ENCODE results near the gene TFB1M.
"Not testable (repeated sequence)": the region's sequence is repeated elsewhere in the genome, so short reads cannot be mapped to it uniquely, and the experiment has no call there.

The TFB1M gene

GRCh38 chr6:155230975-155231374 lies 83.3 kb downstream of the TFB1M start:
- H3K27ac Mint-ChIP-seq; H3K27me3 Mint-ChIP-seq; H3K9me3 Mint-ChIP-seq; H3K4me3 Mint-ChIP-seq; H3K4me1 Mint-ChIP-seq (ENCODE audit: low read depth): not testable (repeated sequence)
- peaks cover 15% of the 10 kb centered on the region for H3K36me3 Mint-ChIP-seq (ENCODE audit: low read depth)

DNA sequence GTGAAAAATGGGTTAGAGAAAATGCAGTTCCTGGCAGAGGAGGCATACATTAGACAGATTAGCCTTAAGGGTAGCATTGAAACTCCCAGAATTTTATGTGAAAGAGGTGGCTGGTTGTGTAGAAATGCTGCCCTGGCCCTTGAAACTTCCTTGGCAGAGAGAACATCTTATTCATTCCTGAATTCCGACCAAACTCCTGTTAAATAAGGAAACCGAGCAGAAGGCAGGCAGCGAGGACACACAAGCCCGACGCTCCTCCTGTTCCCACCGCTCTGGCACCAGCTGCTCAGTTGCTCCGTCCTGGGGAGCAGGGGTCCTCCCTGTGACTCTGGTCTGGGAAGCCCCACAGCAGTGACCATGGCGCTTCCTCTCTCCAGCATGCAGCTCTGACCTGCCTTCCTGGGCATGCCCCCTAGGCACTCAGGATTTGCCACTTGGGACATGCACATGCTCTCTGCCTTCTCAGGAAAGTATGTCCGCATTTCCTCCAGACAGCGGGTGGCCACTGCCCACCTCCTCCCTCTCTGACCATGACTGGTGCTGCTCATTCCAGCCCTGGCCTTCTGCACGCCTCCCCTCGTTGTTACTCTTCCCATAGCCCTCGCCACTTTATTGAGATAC lies 85.6 kb downstream of the TFB1M start:
- Mint-ChIP-seq H3K4me3 (no peak overlapping the region), H3K4me1 (ENCODE audit: low read depth) (peaks cover 17% of the 10 kb centered on the region), H3K27ac (no peak overlapping the region), H3K27me3 (no peaks in the 10 kb centered on the region), H3K36me3 (ENCODE audit: low read depth) (peaks cover 15% of the 10 kb centered on the region), H3K9me3 (peaks cover 3% of the 10 kb centered on the region)

DNA sequence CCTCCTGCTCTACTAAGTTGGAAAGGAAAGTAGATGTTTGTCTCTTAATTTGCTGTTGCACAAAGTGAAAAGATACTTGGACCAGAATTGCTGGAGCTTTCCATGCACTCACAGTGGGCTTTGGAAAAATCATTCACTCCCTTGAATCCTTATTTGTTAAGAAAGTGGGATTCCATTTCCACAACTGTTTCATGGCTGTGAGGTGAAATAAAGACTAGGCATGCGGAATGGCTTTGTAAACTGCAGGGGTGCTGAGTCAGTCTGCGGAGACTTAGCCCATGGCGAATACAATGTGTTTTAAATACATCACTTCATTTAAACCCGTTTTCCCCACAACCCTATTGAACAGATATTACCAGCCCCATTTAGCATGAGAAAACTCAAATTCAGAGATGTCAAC lies 87.2 kb downstream of the TFB1M start:
- Mint-ChIP-seq H3K4me1 (ENCODE audit: low read depth) (peaks cover 23% of the 10 kb centered on the region), H3K4me3 (no peak overlapping the region), H3K9me3 (peaks cover 3% of the 10 kb centered on the region), H3K27me3 (no peaks in the 10 kb centered on the region), H3K36me3 (ENCODE audit: low read depth) (peaks cover 15% of the 10 kb centered on the region), H3K27ac (no peak overlapping the region)

DNA sequence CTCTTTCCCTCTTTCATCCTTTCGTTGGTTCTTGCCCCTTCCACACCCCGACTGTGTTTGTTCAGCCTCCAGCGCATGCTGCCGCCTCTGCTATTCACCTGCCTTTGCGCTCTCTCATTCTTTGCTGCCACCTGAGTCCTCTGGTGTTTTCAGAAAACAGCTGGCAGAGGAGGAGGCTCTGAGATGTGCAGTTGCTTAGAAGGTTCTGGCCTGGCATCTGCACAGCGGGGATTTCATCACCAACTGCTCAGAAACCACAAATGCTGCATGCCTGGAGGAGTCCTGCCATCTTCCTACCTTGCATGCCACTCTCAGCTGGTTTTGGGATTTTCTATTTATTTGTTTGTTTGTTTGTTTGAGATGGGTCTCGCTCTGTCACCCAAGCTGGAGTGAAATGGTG lies 89.7 kb downstream of the TFB1M start:
- Mint-ChIP-seq H3K4me1 (ENCODE audit: low read depth) (peaks cover 23% of the 10 kb centered on the region), H3K36me3 (ENCODE audit: low read depth) (peaks cover 8% of the 10 kb centered on the region), H3K27me3 (no peaks in the 10 kb centered on the region), H3K4me3 (no peak overlapping the region), H3K9me3 (peaks cover 2% of the 10 kb centered on the region), H3K27ac (peak overlapping the region; percentile 83)

DNA sequence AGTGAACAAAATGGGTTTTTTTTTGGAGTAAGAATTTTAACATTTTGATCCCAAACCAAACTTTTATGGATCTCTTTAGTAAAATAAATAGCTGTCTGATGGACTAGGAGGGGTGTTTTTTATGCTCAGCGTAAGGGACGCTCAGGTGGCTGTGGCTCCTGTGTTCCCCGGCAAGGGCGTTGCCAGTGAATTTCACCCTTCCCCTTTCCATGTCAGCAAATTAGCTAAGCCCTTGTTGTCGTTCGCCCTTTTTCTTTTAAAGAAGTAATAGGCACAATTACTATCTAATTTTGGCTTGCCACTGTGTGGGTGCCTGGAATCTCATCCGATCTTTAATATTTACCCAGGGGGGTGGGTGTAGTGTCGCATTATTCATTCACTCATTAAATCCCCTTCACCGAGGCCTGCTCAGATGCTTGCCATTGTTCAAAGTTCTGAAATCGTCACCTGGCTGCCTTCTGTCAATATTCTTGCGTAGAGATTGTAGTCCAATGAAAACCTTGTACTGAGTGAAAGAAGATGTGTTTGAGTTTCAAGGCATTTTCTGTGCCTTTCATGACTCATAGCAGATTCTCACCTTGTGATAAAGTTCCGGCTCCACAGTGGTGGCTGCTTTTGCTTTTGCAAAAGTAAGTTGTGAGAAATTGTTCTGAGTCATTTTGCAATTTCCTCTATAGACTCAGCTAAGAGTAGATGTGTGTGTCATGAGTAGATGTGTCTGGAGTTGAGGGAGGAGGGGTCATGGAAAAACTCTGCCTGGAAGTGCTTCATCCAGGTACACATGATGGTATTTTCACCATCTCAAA lies 90.4 kb downstream of the TFB1M start:
- Mint-ChIP-seq H3K27ac (peak overlapping the region; percentile 83), H3K27me3 (peaks cover 3% of the 10 kb centered on the region), H3K36me3 (ENCODE audit: low read depth) (peaks cover 2% of the 10 kb centered on the region), H3K4me1 (ENCODE audit: low read depth) (peaks cover 23% of the 10 kb centered on the region), H3K4me3 (peak overlapping the region; percentile 47), H3K9me3 (no peaks in the 10 kb centered on the region)

DNA sequence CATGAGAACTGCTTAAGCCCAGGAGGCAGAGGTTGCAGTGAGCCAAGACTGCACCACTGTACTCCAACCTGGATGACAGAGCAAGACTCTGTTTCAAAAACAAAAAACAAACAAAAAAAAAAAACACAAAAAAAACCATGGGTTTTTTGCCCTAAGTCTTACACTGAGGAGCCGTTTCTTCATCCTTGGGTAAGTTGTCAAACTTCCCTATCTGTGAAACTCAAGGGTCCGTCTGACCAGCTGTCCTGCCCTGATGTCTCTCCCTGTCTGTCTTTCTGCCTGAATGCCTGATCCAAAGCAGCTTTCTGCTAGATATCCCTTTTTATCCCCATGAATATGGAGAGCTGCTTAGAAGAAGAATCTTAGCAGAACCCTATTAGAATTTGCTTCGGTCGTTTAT lies 91.8 kb downstream of the TFB1M start:
- H3K4me3 Mint-ChIP-seq, result no peak overlapping the region
- H3K27me3 Mint-ChIP-seq, result peaks cover 3% of the 10 kb centered on the region
- H3K27ac Mint-ChIP-seq, result no peak overlapping the region
- peaks cover 23% of the 10 kb centered on the region for H3K4me1 Mint-ChIP-seq (ENCODE audit: low read depth)
- H3K9me3 Mint-ChIP-seq, result no peaks in the 10 kb centered on the region
- no peaks in the 10 kb centered on the region for H3K36me3 Mint-ChIP-seq (ENCODE audit: low read depth)

DNA sequence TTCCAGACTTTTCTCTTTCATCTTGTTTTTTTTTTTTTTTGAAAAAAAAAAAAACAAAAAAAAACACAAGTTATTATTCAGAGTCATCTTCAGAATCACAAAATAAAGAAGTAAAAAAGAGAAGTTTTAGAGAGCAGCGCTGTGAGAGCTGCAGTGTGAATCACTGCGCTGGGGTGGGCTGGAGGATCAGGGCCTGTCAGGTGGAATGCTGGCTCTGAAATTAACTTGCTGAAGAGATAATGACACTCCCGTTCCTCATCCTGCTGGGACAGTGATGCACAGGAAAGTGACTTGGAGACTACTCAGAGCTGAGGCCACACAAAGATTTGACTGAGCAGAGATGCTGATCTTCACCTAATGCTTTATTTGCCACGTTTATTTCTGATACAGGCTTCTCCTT lies 93.2 kb downstream of the TFB1M start:
- Mint-ChIP-seq H3K36me3 (ENCODE audit: low read depth) (no peaks in the 10 kb centered on the region), H3K27me3 (peaks cover 10% of the 10 kb centered on the region), H3K4me1 (ENCODE audit: low read depth) (peaks cover 23% of the 10 kb centered on the region), H3K4me3 (no peak overlapping the region), H3K9me3 (no peaks in the 10 kb centered on the region), H3K27ac (no peak overlapping the region)

GRCh38 chr6:155219858-155220301 lies 94.4 kb downstream of the TFB1M start:
- H3K4me1 Mint-ChIP-seq (ENCODE audit: low read depth), result peaks cover 18% of the 10 kb centered on the region

DNA sequence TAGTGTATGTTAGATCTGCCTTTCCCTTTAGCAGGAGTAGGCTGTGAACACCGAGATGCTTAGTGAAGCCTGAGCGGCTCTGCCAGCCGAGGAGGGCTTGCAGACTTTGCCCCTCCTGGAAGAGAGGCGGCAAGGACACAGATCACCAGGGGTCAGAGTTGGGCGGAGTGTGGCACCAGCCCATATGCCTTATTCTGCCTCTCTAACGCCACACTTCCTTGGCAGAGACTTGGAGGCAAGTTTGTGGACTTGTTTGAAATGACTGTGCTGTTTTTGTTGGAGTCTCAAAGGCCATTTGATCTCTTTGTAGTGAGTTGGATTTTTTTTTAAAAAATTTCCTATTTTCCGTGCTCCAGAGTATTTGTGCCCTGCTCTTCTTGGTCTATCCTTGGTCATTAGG lies 95.0 kb downstream of the TFB1M start:
- H3K27me3 Mint-ChIP-seq, result peaks cover 10% of the 10 kb centered on the region
- no peak overlapping the region for H3K27ac Mint-ChIP-seq
- H3K4me1 Mint-ChIP-seq (ENCODE audit: low read depth), result peaks cover 12% of the 10 kb centered on the region
- no peaks in the 10 kb centered on the region for H3K9me3 Mint-ChIP-seq
- H3K4me3 Mint-ChIP-seq, result no peak overlapping the region
- H3K36me3 Mint-ChIP-seq (ENCODE audit: low read depth), result no peaks in the 10 kb centered on the region

More at GRCh38 chr6:155219858-155220301, 94.4 kb downstream of the TFB1M start:
- Mint-ChIP-seq H3K27ac (no peak overlapping the region), H3K4me3 (no peak overlapping the region), H3K9me3 (no peaks in the 10 kb centered on the region), H3K36me3 (ENCODE audit: low read depth) (no peaks in the 10 kb centered on the region), H3K27me3 (peaks cover 10% of the 10 kb centered on the region)

- H3K36me3 Mint-ChIP-seq (ENCODE audit: low read depth); H3K4me3 Mint-ChIP-seq; H3K9me3 Mint-ChIP-seq; H3K27me3 Mint-ChIP-seq; H3K4me1 Mint-ChIP-seq (ENCODE audit: low read depth); H3K27ac Mint-ChIP-seq: not testable (repeated sequence)
Observed at GRCh38 chr6:155218711-155219110, 95.6 kb downstream of the TFB1M start.

DNA sequence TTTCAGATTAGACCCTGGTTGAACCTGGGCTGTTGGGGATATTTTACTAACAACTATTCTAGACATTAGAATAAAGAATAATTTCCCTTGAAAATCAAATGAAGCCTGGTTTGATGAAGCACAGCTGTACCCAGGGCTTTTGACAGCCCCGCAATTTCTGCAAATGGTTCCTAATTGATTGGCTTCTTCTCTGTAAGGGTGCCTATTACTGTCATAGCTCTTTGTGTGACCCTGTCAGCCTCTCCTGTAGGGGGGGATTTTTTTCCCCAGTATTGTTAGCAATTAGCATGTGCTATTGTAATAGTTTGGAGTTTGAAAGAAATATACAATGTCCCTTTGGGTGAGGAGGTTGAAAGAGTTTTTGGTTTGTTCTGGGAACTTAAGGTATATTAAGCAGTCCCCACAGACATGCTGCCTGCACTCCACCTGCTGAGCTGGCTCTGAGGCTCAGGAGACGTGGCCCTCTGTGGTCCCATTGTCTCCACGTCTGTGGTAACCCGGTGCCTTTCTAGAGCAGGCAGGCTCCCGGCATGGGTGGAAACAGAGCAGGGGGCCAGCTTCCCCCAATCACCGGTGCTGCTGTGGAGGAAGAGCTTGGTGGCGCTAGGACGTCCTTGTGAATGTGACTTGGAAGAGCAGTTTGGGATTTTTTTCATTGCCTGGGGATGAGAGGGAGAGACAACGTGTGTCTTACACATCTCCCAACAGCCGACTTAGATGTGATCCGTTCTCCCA lies 97.8 kb downstream of the TFB1M start:
- Mint-ChIP-seq H3K4me3 (no peak overlapping the region), H3K27ac (peak overlapping the region; percentile 51), H3K9me3 (no peaks in the 10 kb centered on the region), H3K36me3 (ENCODE audit: low read depth) (peaks cover 5% of the 10 kb centered on the region), H3K4me1 (ENCODE audit: low read depth) (no peaks in the 10 kb centered on the region), H3K27me3 (peaks cover 10% of the 10 kb centered on the region)

DNA sequence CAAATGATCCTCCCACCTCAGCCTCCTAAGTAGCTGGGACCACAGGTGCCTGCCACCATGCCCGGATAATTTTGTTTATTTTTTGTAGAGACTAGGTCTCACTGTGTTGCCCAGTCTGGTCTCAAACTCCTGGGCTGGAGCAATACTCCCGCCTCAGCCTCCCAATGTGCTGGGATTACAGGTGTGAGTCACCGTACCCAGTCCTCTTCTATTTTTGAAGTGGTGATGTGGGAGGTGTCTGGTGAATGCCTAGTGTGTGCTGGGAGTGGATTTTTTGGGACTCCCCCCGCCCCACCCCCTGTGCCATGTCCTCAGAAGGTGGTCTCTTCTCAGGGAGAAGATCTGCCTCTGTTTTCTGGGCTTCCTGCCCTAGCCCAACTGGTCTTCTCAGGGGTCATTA lies 98.4 kb downstream of the TFB1M start:
- H3K27ac Mint-ChIP-seq, result no peak overlapping the region
- no peaks in the 10 kb centered on the region for H3K9me3 Mint-ChIP-seq
- no peaks in the 10 kb centered on the region for H3K4me1 Mint-ChIP-seq (ENCODE audit: low read depth)
- peaks cover 5% of the 10 kb centered on the region for H3K36me3 Mint-ChIP-seq (ENCODE audit: low read depth)
- H3K4me3 Mint-ChIP-seq, result no peak overlapping the region
- H3K27me3 Mint-ChIP-seq, result peaks cover 10% of the 10 kb centered on the region

DNA sequence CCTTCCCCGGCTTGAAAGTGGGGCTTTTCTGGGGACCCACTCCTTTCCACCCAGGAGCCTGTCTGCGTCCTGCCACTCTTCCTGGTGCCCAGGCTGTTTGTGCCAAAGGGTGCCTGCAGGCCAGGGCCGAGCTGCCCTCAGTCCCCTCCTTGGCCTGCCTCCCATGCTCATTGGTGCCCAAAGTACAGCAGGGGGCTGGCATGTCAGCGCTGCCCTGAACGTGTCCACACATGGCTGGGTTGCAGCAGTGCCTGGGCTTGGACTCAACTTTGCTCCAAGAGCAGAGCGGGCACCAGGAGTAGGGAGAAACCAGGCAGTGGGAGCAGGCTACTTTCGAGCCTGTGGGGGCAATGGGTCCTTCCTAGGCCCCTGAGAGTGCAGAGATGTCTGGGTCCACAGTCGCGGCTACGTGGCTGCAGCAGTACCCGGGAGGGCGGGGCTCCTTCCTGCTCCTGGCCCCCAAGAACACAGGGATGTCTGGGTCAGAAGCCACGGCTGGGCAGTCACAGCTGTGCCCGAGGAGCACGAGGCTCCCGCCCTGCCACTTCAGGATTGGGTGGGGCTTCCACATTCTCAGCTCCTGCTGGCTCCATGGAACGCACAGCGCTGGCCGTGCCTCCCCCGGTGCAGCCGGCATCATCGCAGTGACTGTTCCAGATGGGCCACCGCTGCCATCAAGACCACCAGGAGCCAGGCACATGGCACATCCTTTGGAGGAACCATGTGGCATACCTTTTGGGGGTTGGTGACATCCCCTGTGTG lies 100.5 kb downstream of the TFB1M start:
- Mint-ChIP-seq H3K4me1 (ENCODE audit: low read depth) (no peaks in the 10 kb centered on the region), H3K27me3 (peaks cover 7% of the 10 kb centered on the region), H3K27ac (no peak overlapping the region), H3K9me3 (no peaks in the 10 kb centered on the region), H3K36me3 (ENCODE audit: low read depth) (peaks cover 5% of the 10 kb centered on the region), H3K4me3 (no peak overlapping the region)

DNA sequence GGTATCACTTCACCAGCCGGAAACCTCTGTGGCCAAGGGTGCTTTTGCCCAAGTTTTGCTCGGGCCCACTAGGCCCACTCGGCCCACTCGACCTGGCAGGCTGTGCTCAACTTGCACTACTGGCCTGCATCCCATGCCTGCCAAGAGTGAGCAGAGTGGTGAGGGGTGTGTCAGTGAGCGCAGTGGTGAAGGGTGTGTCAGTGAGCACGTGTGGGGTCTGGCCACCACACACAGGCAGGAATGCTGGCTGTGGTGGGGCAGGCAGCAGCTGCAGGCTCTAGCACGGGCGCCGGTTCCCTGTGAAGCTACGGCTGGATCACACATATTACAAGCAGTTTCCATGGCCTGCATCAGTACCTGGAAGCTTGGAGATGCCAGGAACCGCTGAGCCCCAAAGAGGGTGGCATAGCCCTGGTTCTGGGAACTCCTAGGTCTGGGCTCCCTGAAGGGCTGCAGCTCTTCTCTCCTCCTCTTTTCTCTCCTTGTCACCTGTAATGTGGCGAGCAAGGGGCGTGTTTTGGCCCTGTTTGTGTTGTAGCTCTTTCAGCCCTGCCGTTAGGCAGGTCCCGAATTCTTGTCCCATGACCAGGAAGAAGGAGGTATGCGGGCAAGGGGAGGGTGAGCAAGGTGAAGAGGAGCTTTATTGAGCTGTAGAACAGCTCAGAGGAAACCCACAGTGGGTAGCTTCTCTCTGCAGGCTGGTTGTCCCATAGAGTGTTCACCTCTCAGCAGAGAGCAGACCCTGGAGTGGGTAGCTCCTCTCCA lies 101.5 kb downstream of the TFB1M start:
- Mint-ChIP-seq H3K36me3 (ENCODE audit: low read depth) (peaks cover 5% of the 10 kb centered on the region), H3K27ac (no peak overlapping the region), H3K4me3 (no peak overlapping the region), H3K4me1 (ENCODE audit: low read depth) (no peaks in the 10 kb centered on the region), H3K27me3 (peaks cover 7% of the 10 kb centered on the region), H3K9me3 (no peaks in the 10 kb centered on the region)
